Smooth muscle cell of the brain vasculature (primary cell): ENCODE results near the gene JAML.
"Not testable (repeated sequence)": the region's sequence is repeated elsewhere in the genome, so short reads cannot be mapped to it uniquely, and the experiment has no call there.

Experiments used
- DNase-seq: peaks from one replicate; pipeline ENCODE4 v3.0.0-alpha.2; 2012; ENCODE audit warnings: low read depth, low spot score

The JAML gene

GRCh38 chr11:118193910-118194566, 30.8 kb downstream of the JAML start:
- DNase-seq = no peak

GRCh38 chr11:118192817-118193216, 32.0 kb downstream of the JAML start:
- DNase-seq = not testable (repeated sequence)

- DNase-seq = not testable (repeated sequence)
Observed at GRCh38 chr11:118190942-118191506, 33.8 kb downstream of the JAML start.

- DNase-seq = no peak
Observed at GRCh38 chr11:118186346-118187107, 38.3 kb downstream of the JAML start.

GRCh38 chr11:118184784-118185579, 39.8 kb downstream of the JAML start:
- DNase-seq = no peak

- not testable (repeated sequence) for DNase-seq
Observed at GRCh38 chr11:118183691-118184090, 41.1 kb downstream of the JAML start.

GRCh38 chr11:118180300-118180703, 44.5 kb downstream of the JAML start:
- DNase-seq = no peak

- no peak for DNase-seq
Observed at GRCh38 chr11:118176778-118177134, 48.1 kb downstream of the JAML start.

GRCh38 chr11:118175993-118176777, 48.6 kb downstream of the JAML start, which contains the start of gene SCN2B:
SCN2B (minus strand) TSS chr11:118176639; CDS start chr11:118176431, 208 bp downstream.
- DNase-seq = no peak

- DNase-seq = no peak
Observed at GRCh38 chr11:118175031-118175992, 49.5 kb downstream of the JAML start.

- DNase-seq = no peak
Observed at GRCh38 chr11:118174006-118174567, 50.7 kb downstream of the JAML start.

- no peak for DNase-seq
Observed at GRCh38 chr11:118172356-118172755, 52.5 kb downstream of the JAML start.

GRCh38 chr11:118171269-118172062, 53.3 kb downstream of the JAML start:
- DNase-seq = peak; percentile 15

GRCh38 chr11:118170882-118171268, 53.9 kb downstream of the JAML start:
- DNase-seq = no peak

GRCh38 chr11:118170231-118170630, 54.6 kb downstream of the JAML start:
- DNase-seq = no peak

GRCh38 chr11:118169300-118170140, 55.3 kb downstream of the JAML start:
- no peak for DNase-seq

GRCh38 chr11:118168751-118169150, 56.1 kb downstream of the JAML start:
- no peak for DNase-seq

- DNase-seq = no peak
Observed at GRCh38 chr11:118168316-118168715, 56.5 kb downstream of the JAML start.
